HG02610 (cell line): ENCODE measurements around the gene CDK8.
"Not testable (repeated sequence)": the region's sequence is repeated elsewhere in the genome, so short reads cannot be mapped to it uniquely, and the experiment has no call there.

Experiments
- ATAC-seq: cut with Tn5 transposase; IDR thresholded peaks from one replicate; pipeline ENCODE4 v1.9.1; 2021; ENCODE audit warnings: mild to moderate bottlenecking, moderate library complexity; ENCODE audit not compliant: unreplicated experiment

CDK8 gene

DNA sequence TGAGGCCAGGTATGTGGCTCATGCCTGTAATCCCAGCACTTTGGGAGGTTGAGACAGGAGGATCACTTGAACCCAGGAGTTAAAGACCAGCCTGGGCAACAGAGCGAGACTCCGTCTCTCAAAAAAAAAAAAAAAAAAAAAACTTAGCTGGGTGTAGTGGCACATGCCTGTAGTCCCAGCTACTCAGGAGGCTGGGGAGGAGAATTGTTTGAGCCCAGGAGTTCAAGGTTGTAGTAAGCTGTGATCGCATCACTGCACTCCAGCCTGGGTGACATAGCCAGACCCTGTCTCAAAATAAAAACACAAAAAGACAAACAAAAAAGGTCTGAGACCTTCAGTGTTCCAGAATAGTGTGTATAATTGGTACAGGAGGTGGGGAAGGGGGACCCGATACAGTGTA is 1.9 kb upstream of the CDK8 start:
- not testable (repeated sequence) for ATAC-seq

GRCh38 chr13:26253262-26253786 is 605 bp upstream of the CDK8 start:
- no peak for ATAC-seq

DNA sequence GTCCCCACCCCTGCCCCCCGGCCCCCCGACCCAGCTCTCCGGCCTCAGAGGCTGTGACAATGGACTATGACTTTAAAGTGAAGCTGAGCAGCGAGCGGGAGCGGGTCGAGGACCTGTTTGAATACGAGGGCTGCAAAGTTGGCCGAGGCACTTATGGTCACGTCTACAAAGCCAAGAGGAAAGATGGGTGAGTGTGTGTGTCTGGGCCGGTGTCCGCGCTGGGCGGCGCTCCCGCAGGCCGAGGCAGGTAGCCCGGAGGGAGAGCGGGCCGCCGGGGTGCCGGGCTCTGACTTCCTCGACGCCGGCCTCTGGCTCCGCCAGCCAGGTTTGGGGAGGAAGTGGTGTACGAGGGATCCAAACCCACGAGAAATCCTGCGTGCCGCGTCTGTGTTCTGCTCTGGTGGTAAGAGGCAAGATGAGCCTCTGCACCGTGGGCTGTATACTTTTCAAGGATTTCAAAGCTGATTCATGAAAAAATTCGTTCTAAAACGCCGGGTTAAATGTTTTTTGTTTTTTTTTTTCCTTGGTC is 718 bp downstream of the CDK8 start:
- ATAC-seq = peak; percentile 25

DNA sequence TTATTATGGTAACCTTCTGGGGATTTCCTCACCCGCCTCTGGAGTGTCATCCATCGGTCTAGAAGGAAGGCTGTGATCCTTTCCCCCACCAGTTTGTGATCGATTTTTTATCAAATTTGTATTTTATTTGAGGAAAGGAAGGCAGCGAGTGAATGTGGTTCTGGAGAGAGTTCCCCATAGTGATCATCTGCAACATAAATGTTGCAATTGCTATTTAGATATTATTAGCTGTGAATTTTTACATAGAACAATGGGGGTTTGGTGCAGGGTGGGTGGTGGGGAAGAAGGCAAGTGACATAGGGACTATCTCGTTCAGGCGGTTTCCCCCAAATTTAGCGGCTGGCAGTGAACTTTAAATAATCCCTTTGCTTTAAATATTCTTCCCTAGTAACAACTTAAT is 1.2 kb downstream of the CDK8 start:
- ATAC-seq = no peak

DNA sequence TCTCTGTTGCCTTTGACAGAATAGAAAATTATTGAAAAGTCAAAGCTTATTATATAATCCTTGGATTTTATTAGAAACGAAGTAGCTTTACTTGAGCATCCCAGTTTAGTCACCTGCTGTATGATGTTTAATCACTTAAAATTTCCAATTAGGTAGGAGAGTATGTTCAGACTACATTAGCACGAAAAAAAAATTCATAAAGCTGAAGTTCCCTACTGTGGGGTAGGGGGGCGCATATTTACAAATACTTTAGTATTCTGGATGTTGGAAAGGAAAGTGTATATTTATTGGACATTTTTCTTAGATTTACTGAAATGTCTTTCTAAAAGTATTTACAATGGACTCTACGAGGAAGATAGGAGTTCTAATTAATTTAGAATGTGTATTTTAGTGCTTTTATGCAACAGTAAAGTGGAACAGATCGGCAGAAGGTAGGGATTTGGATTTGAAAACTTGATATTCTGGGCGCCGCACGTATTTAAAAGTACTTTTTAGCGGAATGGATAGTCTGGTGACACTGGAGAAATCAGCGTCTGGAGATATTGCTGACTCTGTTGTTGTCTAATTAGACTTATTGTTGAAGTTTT is 1.9 kb downstream of the CDK8 start:
- ATAC-seq = no peak

DNA sequence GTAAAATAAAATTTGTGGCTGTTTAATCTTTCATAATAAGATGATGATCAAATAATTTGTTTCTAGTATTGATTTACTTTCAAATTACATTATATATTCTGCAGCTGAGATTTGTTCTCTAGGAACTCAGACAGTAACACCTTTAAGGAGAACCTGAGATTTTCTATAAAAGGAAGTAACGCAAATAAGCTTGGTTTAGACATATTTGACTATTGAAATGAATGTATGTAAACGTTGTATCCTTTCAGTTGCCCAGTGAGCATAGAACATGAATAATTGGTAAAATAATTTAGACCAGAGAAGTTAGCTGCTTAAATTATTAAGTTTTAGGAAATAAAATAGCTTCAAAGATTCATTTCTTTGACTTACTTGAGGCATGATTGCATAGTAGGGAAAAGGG is 3.1 kb downstream of the CDK8 start:
- ATAC-seq = no peak

- no peak for ATAC-seq
Observed at GRCh38 chr13:26259634-26260033, 5.7 kb downstream of the CDK8 start.

GRCh38 chr13:26262156-26262555 is 8.2 kb downstream of the CDK8 start:
- no peak for ATAC-seq

DNA sequence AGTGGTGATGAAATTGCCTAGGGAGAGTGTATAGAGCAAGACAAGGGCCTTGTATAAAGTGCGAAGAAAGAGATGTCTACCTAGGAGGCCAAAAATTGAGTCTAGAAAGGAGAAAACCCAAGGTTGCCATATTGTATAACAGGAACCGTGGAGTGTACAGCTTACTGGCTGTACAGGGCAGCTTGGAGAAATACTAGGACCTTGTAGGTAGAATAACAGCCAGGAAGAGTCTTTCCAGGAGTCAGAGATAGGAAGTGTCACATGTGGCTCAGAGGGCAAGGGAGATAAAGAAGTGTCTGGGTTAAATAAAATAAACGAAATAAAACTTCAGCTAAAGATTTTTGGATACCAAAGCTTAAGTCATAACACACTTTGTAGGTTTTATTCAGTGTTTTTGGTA is 12.4 kb downstream of the CDK8 start:
- ATAC-seq = no peak

DNA sequence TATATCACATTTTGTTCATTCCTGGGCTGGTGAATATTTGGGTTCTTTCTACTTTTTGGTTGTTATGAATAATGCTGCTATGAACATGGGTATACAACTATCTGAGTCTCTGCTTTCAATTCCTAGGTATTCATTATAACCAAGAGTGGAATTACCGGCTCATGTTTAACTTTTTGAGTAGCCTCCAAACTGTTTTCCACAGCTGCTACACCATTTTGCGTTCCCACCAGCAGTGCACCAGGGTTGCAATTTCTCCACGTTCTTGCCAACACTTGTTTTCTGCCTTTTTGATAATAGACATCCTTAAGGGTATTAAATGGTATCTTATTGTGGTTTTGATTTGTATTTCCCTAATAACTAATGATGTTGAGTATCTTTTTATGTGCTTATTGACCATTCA is 16.8 kb downstream of the CDK8 start:
- no peak for ATAC-seq

DNA sequence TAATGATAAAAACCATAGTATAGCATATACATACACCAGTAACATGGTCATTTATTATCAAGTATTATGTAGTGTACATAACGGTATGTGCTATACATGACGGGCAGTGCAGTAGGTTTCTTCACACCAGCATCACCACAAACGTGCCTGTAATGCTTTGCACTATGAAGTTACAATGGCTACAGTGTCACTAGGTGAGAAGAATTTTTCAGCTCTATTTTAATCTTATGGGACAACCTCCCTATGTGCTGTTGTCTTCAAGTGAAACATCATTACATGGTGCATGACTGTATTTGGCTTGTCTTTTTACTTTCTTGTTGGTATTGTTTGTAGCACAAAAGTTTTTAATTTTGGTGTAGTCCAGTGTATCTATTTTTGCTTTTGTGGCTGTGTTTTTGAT is 18.7 kb downstream of the CDK8 start:
- ATAC-seq = no peak

DNA sequence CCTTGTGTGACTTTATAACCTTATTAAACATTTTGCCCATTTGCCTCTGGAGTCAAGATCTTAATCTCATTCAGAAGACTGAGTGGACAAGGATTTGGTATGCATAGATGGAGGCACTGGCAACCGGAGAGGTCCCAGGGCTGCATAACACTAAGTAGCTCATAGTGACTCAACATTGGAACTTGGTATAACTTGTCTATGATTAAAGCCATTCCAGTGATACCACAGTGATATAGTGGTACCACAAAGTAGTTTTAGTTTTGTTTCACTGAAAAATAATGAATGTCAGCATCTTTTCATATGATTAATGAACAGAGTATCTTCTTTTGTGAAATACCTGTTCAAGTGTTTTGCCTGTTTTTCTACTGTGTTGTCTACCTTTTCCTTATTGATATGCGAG is 26.4 kb downstream of the CDK8 start:
- no peak for ATAC-seq

- no peak for ATAC-seq
Observed at GRCh38 chr13:26280822-26281221, 26.9 kb downstream of the CDK8 start.

- ATAC-seq = not testable (repeated sequence)
Observed at GRCh38 chr13:26285911-26286310, 32.0 kb downstream of the CDK8 start.

GRCh38 chr13:26288838-26289237 is 34.9 kb downstream of the CDK8 start:
- not testable (repeated sequence) for ATAC-seq

- no peak for ATAC-seq
Observed at GRCh38 chr13:26295812-26296211, 41.9 kb downstream of the CDK8 start.

DNA sequence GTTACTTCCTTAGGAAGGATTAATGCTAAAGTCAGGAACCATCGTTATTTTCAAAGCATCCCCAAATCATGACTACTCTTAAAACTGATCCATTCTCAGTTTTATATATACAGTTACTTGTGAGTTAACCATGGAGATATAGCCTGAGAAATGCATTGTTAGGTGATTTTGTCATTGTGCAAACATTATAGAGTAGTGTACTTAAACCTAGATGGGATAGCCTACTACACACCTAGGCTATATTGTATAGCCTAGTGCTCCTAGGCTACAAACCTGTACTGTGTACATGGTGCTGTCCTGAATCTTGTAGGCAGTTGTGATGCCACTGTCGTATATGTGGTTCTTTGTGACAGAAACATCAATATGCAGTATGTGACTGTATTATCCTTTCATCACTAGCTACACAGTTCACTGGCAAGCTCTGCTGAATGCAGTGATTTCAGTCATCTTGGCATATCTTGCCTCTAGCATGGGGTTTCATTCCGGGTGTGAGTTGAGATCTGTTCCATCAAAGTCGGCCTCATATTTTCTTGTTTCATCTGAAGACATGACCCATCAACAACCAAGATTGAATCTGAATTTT is 45.3 kb downstream of the CDK8 start:
- no peak for ATAC-seq

DNA sequence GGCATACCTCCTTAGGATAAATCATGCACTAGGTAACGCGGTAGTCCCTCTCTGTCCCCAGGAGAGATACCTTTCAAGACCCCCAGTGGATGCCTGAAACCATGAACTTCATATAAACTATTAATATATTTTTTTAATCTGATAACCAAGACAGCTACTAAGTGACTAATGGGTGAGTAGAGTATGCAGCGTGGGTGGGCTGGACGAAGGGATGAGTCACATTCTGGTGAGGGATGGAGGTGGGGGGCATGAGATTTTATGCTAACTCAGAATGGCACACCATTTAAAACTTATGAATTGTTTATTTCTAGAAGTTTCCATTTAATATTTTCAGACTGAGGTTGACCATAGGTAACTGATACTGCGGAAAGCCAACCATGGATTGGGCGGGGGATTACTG is 46.2 kb downstream of the CDK8 start:
- no peak for ATAC-seq

DNA sequence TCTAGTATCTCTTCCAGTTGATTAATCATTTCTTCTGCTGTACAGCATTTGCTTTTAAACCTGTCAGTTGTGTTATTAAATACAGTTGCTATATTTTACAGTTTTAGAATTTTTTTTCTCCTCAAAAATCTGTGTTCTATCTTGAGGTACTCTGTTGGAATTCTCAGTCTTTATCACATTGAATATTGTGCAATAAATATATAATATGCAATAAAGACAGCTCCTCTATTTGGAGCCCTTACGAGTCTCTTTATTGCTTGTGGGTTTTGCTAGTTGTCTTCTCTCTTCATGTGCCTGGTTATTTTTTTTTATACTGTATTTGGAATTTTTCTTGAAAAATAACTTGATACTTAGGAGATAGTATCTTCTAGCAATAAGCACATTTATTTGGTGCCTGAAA is 51.7 kb downstream of the CDK8 start:
- no peak for ATAC-seq

DNA sequence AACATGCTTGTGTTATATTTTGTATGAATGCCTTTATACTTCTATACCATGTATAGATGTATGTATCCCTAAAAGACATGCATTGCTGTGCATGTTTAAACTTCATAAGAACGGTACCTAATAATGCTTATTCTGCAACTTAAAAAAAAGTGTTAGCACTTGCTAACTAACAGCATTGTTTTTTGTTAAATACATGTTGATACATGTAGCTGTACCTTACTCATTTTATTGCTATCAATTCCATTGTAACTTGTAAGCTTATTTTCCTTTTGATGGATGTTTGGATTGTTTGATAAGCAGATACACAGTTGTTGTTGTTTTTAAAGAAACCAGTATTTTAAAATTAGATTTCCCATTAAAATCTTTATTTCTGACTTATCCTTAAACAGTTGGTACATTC is 53.8 kb downstream of the CDK8 start:
- ATAC-seq = no peak

DNA sequence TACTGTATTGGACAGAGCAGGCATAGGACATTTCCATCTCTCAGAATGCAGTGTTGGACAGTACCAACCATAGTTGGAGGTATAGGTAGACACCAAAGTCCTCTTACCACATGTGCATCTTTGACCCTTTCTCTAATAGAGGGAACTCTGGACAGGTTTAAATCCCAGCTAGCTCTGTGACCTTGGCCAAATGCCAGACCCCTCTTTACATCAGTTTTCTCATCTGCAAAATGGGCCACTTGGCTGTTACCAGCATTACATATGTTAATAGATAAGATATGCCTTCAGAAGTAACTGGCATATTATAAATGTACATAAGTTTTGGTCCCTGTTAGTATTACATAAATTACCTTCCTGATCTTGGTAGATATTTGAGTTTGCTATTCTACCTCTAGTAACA is 54.3 kb downstream of the CDK8 start:
- no peak for ATAC-seq

GRCh38 chr13:26308836-26309235 is 54.9 kb downstream of the CDK8 start:
- no peak for ATAC-seq

DNA sequence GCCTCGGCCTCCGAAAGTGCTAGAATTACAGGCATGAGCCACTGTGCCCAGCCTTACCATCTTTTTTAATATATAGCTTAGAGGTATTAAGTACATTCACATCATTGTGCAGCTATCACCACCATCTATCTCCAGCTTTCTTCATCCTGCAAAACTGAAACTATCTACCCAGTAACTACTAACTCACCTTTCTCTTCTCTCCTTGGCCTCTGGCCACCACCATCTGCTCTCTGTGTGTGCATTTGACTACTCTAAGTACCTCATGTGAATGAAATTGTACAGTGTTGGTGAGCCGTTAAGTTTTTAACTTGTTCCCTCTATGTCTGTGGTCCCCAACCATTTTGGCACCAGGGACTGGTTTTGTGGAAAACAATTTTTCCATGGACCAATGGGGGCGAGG is 56.1 kb downstream of the CDK8 start:
- ATAC-seq = no peak
